NCI-H2107 treated with DMSO at 0.1 percent for 48 hours (cell line): ENCODE results near the gene SLC6A16.
"Not testable (repeated sequence)": the region's sequence is repeated elsewhere in the genome, so short reads cannot be mapped to it uniquely, and the experiment has no call there.

Experiments used
- DNase-seq: peaks from one replicate; lab custom pipeline; 2025; ENCODE audit not compliant: unreplicated experiment; lab: John Stamatoyannopoulos, UW

Gene SLC6A16

DNA sequence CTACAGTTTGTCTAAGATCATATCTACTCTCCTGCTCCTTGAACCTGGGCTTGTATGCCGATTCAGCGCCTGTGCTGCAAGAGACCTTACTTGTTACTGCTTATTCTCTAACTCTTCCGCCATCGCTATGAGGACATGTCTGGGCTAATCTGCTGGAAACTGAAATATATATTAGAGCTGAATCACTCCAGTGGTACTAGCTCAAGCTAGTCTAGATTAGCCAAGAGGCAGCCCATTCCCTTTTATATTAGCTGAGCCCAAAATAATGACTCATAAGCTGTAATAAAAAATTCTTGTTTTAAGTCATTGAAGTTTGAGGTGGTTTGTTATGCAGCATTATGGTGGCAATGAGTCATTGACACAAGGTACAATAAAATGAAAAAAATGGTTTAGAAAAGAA, 52.8 kb downstream of the SLC6A16 start:
- DNase-seq: no peak

DNA sequence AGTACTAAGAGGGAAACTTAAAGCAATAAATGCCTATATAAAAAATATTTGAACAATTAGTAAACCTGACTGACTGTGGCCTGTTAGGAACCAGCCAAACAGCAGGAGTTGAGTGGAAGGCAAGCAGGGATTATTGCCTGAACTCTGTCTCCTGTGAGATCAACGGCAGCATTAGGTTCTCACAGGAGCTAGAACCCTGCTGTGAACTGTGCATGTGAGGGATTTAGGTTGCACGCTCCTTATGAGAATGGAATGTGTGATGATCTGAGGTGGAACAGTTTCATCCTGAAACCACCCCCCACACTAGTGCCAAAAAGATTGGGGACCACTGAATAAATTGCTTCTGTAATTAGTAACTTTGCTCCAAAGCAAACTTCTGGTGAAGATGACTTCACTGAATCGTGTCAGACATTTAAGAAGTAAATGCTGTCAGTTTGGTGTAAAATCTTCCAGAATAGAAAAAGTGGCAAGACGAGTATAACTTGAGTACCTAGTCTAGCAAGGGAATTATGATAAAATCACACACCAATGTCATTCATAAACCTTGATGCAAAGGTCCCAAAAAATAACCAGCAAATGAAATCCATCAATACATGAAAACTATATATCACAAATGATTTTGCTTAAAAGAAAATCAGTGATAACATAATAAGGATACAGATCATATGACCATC, 53.8 kb downstream of the SLC6A16 start:
- no peak for DNase-seq

DNA sequence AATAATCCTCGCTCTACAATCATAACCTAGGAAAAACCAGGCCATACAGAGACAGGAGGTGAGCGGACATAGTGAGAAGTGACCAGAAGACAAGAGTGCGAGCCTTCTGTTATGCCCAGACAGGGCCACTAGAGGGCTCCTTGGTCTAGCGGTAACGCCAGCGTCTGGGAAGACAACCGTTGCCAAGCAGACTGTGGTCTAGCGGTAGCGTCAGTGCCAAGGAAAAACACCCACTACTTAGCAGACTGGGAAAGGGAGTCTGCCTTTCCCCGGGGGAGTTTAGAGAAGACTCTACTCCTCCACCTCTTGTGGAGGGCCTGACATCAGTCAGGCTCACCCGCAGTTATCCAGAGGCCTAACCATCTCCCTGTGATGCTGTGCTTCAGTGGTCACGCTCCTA, 58.6 kb downstream of the SLC6A16 start:
- DNase-seq: not testable (repeated sequence)

DNA sequence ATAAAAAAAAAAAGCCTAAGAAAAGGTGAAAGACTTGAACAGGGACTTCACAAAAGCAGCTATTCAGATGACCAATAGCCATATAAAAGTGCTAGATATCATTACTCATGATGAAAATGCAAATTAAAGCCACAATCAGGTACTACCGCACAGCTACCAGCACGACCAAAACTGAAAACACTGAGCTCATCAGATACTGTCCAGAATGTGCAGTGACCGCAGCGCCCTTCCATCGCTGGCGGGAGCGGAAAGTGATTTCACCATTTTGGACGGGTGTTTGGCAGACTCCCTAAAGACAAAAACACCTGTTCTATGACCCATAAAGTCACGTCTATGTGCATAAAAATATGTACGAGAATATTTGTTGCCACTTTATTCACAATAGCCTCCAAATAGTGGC, 60.7 kb downstream of the SLC6A16 start:
- DNase-seq: no peak

DNA sequence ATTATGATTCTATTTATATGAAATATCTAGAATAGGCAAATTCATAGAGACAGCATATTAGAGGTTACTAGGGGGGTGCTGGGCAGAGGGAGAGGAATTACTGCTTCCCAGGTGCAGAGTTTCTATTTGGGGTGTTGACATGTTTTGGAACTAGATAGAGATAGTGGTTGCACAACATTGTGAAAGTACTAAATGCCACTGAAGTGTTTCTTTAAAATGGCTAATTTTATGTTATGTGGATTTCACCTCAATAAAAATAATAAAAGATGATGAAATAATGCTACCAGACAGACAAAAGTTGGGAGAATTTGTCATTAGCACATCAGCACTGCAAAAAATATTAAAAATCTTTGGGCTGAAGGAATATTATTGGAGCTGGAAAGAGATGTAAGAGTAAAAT, 63.4 kb downstream of the SLC6A16 start:
- no peak for DNase-seq

DNA sequence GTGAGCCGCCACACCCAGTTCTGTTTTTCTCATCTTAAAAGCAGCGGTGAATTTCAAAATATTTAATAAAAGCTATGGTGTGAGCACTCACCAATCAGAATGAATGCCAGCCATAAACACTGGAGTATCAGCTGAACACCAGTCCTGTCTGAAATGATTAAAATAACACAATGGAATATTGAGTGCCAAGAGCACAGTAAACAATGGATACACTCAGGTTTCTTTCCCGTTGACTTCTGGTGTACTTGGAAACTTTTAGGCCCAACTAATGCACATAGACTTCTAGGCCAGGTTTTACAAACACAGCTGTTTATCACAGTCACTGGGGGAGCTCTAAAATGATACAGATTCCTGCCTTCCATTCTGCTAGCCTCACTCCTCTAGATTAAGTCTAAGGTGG, 68.3 kb downstream of the SLC6A16 start:
- no peak for DNase-seq

DNA sequence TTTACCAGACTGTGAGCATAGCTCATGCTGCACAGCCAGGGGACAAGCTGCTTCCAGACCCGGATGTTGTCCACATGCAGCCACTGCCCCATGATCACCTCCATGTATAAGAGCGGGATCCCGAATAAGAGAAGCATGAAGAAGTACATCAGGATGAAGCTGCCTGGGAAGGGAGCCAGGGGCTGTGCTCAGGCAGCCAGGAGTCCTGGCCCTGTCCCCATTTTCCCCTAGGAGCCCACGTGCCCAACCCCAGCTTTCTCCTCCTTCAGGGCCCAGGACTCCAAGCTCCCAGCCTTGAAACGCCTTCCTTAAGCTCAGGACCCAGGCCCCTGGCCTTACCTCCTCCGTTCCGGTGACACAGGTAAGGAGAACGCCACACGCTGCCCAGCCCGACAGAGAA, 69.3 kb downstream of the SLC6A16 start:
- DNase-seq: no peak

DNA sequence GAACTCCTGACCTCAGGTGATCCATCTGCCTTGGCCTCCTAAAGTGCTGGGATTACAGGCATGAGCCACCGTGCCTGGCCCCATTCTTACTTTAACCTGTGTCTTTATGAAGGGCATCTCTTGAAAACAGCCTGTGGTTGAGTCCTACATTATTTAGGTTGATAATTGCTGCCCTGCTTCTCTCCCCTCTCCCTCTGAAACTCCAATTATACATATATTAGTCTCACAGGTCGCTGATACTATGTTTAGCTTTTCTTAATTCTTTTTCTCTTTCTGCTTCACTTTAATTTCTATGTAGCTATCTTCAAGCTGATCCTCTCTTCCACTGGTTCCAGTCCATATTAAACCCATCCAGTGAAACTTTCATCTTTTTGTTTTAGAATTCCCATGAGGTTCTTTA, 75.1 kb downstream of the SLC6A16 start:
- no peak for DNase-seq

DNA sequence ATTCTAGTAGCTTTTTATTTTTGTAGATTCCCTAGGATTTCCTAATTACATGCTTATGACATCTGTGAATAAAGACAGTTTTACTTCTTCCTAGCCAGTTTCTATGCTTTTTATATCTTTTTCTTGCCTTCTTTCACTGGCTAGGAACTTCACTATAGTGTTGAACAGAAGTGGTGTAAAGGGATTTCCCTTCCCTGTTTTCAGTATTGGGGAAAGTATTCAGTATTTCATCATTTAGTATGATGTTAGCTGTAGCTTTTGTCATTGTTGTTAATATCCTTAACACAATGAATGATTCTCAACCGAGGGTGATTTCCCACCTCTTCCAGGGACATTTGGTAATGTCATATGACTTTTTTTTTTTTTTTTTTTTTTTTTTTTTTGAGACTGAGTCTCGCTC, 77.3 kb downstream of the SLC6A16 start:
- no peak for DNase-seq

DNA sequence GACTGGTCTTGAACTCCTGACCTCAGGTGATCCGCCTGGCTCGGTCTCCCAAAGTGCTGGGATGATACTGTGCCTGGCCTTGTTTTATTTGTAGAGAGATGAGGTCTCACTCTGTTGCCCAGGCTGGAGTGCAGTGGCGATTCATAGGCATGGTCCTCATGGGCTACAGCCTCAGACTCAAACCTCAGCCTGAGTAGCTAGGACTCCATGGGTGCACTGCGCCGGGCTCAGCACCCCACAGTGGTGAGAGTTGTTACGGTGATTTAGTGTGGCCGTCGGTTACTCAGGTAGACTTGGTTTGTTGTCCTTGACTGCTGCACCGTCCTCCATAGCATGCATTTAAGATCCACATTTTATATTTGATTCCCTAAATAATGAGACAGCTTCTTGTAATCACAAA, 80.7 kb downstream of the SLC6A16 start:
- no peak for DNase-seq

DNA sequence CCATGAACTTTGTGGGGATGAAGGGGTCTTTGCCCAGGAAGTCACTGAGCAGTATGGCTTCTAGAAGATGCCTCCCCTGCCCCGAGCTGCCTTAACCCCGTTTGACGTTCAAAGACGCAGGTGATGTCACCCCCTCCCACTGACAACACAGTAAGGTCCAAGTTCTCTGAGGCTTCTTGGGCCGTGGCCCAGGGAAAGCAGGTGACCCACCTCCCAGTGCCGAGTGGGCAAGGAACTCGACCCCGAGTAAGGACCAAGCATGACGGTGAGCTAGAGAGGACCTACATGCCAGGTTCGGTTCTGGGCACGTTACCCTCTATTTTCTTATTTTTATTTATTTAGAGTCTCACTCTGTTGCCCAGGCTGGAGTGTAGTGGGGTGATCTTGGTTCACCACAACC, 81.3 kb downstream of the SLC6A16 start:
- no peak for DNase-seq

DNA sequence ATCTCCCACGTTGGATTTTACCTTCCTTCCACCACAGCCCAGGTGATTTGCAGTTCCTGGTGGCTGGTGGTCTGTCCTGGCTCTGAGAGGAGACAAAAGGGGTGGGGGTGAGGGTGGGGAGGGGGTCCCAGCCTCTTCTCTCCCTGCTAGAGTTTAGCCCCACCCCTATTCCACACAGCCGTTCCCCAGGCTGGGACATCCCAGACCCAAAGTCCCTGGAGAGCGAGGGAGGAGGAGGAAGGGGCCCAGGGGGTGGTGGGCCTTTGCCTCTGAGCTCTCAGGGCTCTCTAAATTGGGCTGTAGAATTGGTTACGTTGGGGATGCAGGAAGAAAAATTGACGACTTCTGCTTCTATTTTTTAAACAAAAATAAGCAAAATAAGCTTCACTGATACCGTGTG, 81.9 kb downstream of the SLC6A16 start:
- DNase-seq: no peak

DNA sequence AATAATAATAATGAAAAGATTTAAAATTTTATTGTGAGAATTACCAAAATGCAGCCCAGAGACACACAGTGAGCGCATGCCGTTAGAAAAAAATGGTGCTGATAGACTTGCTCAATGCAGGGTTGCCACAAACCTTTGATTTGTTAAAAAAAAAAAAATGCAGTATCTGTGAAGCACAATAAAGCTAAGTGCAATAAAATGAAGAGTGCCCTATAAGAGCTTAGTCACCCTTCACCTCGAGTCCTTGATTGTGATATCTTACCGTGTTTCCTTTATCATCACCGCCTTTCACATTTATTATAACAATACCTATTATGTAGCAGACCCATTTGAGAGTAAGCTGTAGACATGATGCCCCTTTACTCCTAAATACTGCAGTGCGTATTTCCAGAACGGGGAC, 83.2 kb downstream of the SLC6A16 start:
- no peak for DNase-seq
